HL-60 (cell line): ENCODE measurements around the gene FOXP3.

Experiments
- CTCF ChIP-seq: IDR thresholded peaks from one replicate; pipeline ENCODE4 v1.5.1; 2011; ENCODE audit warnings: low read length, control low read depth, inconsistent platforms; ENCODE audit not compliant: insufficient read depth
- GABPA ChIP-seq: IDR thresholded peaks from 2 replicates; pipeline ENCODE4 v1.6.1; 2012; ENCODE audit warnings: low read depth
- POLR2AphosphoS5 ChIP-seq: IDR thresholded peaks from 2 replicates; pipeline ENCODE4 v1.6.1; 2012; ENCODE audit warnings: low read depth

DNA sequence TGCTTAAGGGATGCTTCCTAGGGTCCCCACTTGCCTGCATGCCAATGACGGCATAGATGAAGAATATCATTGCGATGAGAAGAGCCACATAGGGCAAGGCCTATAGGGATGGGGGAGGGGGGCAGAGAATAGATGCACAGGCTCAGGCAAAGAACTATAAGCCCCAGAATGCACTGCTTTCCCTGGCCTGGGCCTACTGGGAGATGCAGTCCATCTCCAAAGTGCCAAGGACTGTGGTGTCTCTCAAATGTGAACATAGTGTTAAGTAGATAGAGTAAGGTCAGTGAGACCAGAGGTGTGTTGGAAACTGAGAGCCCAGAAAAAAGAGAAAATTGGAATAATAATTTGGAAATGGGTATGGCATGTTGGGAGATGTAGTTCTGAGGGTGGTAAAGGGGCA is 52.3 kb downstream of the FOXP3 start:
- TF ChIP-seq CTCF (no peak), POLR2AphosphoS5 (no peak), GABPA (no peak)
